HG03064 (cell line): ENCODE measurements around the gene SAE1.

Source experiments
- ATAC-seq: cut with Tn5 transposase; IDR thresholded peaks from one replicate; pipeline ENCODE4 v1.9.1; 2021; ENCODE audit warnings: low read depth; ENCODE audit not compliant: unreplicated experiment

SAE1 gene

DNA sequence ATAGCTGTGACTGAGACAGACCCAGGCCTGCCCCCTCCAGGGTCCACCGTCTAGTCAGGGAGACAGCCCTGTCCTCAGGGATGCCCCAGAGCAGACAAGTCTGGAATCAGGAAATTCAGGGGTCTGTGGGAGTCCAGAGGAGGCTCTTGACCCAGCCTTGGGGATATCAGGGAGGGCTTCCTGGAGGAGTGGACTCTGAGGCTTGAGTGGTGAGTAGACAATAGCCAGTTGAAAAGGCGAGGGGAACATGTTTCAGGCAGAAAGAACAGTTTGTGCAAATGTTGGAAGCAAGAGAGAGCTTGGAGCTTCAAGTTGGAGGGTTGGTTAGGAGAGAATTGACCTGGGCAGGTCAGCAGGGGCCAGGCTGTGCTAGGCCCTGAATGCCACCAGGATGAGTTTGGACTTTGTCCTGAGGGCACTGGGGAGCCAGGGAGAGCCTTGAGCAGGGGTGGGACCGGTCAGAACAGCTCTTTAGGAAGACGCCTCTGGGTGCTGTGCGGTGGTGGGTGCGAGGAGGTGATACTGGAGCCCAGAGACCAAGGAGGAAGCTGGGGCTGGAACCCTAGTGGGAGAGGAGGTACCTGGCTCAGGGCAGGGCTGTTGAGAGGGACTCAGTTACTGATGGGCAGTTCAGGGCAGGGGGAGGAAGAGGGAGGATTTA, 128.4 kb downstream of the SAE1 start:
- no peak for ATAC-seq
